ENCODE data around the gene CNTN3.

Gene CNTN3

GRCh38 chr3:74607803-74608202 lies 6.7 kb downstream of the CNTN3 start:
- DNase-seq = no peak

DNA sequence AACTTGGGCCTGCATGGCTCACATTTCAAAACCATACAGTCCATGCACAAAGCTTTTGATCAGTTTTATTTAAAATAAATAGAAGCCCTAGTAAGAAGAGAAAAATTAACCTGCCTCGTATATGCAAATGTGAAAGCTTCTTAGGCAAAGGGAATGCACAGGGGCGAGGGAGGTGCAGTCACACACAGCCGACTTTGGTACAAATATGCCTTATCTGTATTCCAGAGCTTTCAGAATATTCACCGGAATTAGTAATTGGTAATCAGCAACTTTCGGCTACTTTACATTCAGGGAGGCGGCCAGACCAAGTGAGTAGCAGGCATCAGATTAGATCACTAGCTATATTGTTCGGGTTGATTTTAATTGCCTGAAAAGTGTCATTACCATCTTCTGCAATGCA lies 7.5 kb downstream of the CNTN3 start:
- DNase-seq = no peak

- DNase-seq = no peak
These were observed 9.0 kb downstream of the CNTN3 start for GRCh38 chr3:74605437-74605836.

DNA sequence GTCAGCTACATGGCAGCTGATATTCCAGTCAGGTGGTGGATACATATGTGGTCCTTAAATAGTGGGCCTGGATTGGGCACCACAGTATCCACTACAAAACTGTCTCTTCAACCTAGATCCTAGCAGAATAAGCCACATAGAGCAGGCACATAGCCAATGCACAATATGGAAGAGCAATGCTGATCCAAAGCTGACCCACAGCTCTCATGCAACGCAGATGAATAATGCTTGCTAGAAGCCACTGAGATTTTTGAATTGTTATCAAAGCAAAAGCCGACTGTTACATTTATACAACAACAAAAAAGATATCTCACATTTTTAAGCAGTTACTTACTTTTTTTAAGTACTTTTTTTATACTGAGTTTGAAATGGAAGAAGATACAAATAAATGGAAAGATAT lies 11.2 kb downstream of the CNTN3 start:
- no peak for DNase-seq

DNA sequence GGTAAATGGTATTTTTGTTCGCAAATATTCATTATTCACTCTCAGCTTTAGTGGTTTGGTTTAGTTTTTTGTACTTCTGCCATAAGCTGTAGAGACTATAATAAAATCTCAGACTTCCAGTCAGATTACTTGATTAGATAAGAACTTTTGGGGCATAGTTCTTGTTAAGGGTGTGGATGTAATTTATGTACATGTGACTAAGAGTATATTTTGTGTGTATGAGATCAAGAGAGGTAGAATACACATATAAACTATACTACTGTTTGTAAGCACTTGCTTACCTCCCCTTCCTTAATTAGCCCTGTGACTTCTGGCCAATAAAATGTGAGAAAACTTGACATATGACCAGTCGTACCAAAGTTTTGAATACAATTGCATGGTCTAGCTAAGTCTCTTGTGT lies 12.0 kb downstream of the CNTN3 start:
- DNase-seq = no peak

- DNase-seq = no peak
These were observed 12.7 kb downstream of the CNTN3 start for GRCh38 chr3:74601793-74602192.

- DNase-seq = no peak
These were observed 14.9 kb downstream of the CNTN3 start for GRCh38 chr3:74599564-74599963.

- DNase-seq = no peak
These were observed 21.3 kb downstream of the CNTN3 start for GRCh38 chr3:74593152-74593551.

DNA sequence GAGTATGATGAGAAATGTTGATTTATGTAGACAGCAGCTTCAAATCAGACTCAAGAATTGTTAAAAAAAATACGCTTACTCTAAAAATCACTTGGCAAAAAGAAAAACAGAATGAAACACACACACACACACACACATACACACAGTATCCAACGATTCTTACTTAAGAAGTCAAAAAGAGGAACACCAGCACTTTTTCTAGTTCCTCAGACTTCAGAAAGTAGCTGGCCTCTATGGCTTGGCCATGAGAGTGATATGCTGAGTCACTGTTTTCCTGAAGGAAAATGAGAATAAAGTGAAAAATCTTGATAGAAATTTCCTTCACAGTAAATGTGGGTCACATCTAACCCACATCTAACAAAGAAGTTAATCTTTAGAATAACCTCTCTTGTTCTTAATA lies 22.1 kb downstream of the CNTN3 start:
- DNase-seq = no peak

- DNase-seq = no peak
These were observed 22.5 kb downstream of the CNTN3 start for GRCh38 chr3:74591946-74592345.

GRCh38 chr3:74591342-74591741 lies 23.1 kb downstream of the CNTN3 start:
- DNase-seq = no peak

DNA sequence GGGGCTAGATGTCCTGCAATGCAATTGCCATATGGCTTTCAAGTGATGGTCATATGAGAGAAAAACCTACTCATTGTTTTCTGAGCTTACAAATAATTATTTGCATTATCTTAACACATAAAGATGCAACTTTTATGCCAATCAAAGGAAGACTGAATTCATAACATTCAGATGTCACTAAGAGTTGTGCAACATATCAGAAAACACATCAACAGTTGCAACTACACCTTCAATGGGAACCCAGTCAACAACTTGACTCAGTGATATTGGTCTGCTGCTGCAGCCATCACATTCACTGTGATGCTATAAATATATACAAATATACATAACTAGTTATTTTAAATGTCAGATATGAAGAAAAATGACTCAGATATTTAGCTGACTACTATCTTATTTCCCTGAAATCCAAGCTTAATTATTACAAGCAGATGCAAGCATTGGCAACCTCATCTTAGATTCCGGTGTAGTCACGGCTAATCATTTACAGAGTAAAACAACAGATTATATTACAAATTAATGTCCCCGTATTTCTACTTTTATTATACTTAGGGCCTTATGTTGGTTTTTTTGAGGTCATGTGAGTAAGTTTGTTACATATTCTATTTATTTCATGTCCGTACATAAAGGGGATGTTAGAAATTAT lies 23.7 kb downstream of the CNTN3 start:
- no peak for DNase-seq

DNA sequence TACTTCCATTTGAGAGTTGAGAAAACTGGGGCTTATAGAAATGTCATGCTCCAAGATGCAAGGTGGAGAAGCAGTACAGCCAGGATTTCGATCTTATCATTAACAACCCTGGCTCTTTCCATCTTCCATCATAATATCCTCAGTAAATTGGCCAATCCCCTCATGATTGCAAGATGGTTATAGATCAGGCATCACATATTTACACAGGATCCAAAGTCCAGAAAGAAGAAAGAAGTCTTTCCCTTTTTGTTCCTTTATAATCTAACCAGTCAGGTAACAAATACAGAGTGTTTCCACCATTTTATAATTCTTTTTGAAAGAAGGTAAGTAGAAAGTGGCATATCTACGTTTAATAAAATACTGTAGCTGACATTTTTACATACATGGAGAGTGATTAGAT lies 29.7 kb downstream of the CNTN3 start:
- no peak for DNase-seq

- no peak for DNase-seq
These were observed 31.5 kb downstream of the CNTN3 start for GRCh38 chr3:74582982-74583381.

DNA sequence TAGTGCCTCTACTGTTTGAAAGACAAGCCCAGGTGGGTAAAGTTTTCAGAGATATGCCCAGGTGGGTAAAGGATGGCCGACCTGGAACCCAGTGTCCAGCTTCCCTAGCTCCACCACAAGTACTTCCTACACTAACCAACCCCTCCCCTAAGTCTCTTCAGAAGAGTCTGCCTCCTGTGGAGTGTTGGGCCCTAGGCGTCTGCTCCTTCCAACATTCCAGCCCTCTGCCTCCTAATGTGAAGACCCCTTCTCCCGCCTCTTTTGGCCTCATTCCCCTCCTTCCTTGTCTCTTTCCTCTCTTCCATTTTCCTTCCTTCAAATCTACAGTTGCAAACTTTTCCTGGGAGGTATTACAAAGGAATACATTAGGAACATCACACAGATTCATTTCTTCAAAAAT lies 38.6 kb downstream of the CNTN3 start:
- DNase-seq = no peak

DNA sequence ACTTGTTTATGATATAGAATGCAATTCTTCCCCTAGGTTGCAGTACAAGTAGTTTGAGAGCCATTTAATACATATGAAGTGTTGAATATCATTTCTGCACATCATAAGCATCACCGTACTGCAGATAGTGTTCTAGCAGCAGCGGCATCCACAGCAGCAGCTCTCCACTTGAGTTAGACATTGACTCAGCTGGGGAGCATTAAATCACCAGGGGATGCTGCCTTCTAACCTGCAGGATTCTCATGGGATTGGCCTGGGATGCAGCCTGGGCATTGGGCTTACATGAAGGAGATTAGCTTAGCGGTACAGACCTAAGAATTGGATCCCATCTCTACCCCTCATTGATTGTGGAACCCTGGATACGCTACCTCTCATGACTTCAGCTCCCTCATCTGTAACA lies 43.3 kb downstream of the CNTN3 start:
- DNase-seq = no peak

All from NCI-H1694 treated with DMSO at 0.1 percent for 48 hours (cell line).